GM18907 (cell line): ENCODE measurements around the gene RFX4.
"Not testable (repeated sequence)": the region's sequence is repeated elsewhere in the genome, so short reads cannot be mapped to it uniquely, and the experiment has no call there.

Source experiments
- ATAC-seq: cut with Tn5 transposase; IDR thresholded peaks from one replicate; pipeline ENCODE4 v1.9.1; 2021; ENCODE audit warnings: mild to moderate bottlenecking, moderate library complexity; ENCODE audit not compliant: unreplicated experiment

The RFX4 gene

DNA sequence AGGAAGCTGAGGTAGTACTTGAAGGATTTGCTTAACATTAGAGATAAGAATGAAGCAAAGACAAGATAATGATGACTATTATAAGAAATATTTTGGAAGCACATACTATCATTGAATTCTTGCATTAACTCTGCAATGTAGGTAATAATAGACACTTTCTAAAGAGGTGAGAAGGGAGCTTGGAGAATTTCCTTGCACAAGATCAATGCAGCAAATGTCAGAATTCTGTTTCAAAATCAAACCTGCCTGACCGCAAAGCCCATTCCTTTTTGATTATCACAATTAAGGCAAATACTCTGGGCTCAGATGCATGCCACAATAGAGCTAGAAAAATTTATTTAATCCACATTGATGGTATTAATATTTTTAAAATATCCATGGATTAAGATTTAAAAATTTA lies 141.3 kb downstream of the RFX4 start:
- ATAC-seq = no peak

DNA sequence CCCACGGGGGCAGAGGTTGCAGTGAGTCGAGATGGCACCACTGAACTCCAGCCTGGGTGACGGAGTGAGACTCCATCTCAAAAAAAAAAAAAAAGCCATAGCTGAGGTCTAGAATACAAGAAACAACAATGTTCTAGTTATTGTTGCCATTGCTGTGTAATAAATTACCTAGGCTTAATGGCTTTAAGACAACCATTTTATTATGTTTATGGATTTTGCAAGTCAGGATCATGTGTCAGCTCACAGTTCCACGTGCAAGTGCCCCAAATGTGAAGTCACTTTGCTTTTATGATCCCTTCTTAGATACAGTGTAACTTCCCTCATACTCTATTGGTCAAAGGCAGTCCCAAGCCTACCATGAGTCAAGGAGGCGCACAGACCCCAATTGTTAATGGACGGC lies 142.1 kb downstream of the RFX4 start:
- no peak for ATAC-seq

DNA sequence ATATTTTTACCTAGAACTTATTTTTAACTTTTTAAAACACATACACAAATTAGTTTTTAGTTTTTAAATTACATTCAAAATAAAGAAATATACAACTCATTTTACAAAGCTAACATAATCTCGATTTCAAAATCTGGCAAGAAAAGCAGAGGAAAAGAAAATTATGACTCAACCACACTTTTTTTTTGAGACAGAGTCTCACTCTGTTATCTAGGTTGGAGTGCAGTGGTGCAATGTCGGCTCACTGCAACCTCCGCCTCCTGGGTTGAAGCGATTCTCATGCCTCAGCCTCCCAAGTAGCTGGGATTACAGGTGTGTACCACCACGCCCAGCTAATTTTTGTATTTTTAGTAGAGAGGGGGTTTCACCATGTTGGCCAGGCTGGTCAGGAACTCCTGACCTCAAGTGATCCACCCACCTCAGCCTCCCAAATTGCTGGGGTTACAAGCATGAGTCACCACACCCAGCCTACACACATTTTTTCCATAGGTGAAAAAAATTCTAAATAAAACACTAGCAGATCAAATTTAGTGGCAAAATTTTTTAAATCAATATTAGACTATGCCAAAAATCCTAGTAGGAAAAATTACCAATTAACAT lies 143.9 kb downstream of the RFX4 start:
- not testable (repeated sequence) for ATAC-seq

DNA sequence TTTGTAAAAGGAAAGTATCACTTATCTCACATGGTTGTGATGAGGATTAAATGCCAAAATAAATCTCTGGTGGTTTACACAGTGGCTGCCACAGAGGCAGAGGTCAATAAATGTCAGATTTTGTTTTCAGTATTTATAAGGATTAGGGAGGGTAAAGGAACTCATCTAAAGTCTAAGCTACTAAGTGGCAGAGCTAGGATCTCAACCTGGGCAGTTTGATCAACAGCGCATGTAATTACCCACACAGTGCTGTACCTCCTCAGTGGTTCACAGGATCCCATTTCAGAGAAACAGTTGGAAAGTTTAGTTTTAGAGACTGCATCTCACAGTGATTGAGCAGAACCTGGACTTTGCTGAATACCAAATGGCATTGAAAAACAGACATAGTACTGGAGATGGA lies 146.8 kb downstream of the RFX4 start:
- ATAC-seq = no peak

DNA sequence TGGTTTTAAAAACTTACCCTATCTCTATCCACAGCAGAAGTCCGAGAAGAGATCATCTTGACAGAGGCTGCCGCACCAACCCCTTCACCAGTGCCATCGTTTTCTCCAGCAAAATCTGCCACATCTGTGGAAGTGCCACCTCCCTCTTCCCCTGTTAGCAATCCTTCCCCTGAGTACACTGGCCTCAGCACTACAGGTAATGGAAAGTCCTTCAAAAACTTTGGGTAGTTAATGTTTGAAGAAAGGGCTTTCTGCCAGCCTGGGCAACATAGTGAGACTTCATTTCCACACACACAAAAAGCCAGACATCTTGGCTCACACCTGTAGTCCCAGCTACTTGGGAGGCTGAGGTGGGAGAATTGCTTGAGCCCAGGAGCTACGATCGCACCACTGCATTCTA lies 150.1 kb downstream of the RFX4 start:
- ATAC-seq = no peak

DNA sequence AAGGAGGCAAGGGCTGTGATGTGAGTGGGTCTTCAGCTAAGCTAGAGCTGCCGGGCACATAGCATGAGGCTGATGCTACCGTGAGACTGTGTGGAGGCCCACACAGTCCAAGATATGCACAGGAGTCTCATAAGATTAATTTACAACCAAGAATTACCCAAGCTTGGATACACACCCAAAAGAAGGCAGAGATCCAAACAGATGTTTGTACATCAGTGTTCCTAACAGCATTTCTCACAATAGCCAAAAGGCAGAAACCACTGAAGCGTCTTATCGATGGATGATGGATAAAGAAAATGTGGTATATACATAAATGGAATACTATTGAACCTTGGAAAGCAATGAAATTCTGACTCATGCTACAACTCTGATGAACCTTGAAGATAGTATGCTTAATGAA lies 150.9 kb downstream of the RFX4 start:
- ATAC-seq = no peak

DNA sequence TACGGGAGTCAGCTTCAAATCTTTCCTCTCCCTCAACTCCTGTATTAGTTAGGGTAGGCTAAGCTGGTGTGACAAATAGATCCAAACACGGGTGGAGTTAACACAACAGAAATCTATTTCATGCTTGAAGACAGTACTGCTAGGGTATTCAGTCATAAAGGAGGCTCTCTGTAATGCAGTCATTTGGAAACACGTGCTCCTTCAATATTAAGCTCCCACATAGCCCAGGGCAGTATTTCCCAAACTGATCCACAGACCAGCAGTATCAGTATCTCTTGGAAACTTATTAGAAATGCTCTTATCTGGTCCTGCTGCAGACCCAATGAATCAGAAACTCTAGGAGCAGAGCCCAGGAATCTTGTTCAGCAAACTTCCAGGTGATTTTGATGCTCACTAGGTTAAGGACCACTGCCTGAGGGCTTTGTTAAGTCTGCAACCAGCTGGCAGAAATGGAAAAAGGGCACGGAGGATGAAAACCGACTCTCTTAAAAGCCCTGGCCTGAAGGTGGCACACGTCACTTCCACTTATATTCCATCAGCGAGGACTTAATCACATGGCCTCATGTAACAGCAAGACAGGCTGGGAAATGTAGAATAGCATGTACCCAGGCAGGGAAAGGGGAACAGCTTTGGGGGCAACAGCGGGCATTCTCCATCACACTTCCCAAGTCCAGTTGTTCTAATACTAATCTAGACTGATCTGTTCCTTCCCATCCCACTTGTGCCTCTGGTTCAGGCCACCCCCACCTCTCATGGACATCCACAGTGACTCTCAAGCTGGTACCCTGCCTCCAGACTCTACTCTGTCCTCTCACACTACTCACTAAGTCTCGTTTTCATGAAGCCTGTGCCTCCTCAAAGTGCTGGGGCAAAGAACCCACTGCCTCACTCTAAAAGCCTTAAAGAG lies 153.5 kb downstream of the RFX4 start:
- no peak for ATAC-seq

DNA sequence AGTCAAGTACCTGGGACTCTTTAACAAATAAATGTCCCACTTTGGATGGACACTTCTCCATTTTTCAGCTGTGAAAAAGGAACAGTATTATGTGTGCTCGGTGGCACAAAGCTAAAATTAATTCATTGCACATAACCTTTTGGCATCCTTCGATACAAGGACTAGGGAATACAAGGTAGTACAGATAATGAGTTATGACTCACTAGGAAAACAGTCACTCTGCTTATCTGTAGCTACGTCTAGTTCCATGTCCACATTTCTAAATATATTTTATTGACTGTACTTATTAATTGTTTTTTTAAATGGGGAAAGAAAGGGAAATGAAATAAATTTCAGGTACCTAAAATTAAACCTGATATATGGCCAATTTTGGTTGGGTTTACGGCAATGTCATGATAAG lies 156.5 kb downstream of the RFX4 start:
- no peak for ATAC-seq

DNA sequence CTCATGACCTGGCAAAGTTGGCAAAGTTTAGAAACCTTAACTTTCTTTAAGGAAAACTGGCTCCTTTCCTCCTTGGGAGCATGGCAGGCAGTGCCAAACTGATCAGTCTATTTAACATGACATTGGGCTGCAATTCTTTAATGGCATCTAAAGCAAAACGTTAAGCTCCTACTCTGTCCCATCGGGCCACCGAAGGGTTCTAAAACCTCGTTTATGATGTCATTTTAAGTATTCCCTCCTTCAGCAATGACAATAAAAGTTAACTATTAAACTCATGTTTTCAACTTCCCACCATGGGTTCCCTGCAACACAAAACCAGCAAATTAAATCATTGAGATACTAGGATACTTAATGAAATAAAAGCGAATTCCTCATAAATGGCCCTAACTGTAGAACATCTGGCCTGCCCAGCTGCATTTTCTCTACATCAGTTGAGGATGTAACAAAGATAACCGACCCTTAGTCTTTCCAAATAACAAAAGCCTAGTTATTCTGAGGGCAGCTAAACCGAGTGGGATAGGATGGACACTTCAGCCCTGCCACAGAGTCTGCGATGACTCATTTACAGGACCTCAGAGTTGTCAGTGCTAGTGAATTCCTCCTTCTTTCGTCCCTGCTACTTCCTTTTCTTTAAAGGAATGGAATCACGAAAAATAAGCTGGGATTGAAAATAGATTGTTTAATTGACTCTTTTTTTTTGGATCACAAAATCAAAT lies 157.2 kb downstream of the RFX4 start:
- no peak for ATAC-seq

DNA sequence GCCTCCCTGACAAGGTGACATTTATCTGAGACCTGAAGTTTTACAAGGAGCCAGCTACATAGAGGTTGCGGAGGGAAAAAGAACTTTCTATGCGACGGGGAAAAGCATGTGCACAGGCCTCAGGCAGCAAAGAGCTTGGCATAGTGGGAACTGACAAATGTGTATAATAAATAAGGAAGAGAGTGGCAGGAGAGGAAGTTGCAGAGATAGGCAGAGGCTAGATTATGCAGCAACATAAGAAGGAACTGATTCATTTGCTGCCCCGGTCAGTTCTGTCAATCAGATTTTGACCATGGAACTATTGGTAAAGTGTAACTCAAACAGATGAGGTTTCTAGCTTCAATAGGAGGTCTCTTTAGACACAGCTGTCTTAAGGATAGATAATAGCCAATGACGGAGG lies 158.0 kb downstream of the RFX4 start:
- no peak for ATAC-seq

DNA sequence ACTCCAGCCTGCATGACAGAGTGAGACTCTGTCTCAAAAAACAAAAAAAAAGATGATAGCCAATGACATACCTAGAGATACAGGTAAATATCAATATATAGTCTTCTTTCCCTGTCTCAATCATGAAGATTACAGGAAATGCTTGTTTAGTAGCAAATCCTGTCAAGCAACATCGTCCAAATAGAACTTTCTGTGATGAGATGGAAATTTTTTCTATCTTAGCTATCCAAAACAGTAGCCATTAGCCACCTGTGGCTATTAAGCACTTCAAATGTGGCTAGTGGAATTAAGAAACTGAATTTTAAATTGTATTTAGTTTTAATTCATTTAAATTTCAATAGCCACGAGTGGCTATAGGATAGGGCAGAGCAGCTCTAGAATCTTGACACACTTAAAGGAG lies 158.4 kb downstream of the RFX4 start:
- no peak for ATAC-seq

DNA sequence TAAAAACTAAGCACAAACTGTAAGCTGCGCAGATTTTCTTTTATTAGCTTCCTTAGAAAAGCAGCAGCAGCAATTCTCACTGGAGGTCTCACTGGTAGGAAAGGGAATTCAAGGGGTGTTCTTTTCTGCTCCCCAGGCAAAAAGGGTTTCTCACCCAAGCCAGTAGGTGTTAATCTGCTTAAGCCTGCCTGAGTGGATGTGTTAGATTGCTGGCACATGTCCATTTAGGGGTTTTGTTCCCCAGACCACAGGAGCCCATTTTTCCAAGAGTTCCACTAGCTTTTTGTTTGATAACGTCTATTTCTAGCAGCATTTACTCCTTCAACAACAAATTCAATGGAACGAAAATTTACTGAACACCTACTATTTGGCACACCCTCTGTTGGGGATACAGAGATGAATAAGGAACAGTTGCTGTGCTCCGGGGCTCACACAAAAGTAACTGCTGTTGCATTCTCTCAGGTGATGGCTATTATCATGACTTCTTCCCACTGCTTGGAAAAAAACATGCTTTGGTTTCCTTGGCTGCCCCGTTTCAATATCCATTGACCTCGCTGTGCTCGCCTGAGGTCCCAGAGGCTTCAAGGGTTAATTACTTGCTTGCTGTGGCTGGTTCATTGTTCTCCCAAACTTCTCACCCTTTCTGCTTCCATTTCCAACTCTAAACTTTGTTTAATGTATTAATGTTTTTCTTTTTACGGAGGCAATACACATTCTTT lies 160.6 kb downstream of the RFX4 start:
- ATAC-seq = no peak

DNA sequence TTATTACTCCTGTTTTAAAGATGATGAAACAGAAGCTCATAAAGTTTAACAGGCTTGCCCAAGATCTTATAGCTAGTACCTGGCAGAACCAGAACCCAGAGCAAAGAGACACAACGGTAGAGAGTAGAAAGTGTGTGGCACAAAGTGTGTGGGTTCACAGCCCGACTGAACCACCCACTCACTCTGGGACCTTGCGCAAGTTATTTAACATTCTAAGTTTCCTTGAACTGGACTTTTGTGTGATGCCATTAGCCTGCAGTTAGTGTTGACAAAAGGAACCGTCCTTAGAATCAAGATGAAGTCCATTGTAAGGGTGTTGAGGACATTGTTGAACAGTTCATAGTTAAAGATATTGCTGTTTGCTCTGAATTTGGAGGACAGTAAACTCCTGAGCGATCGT lies 161.8 kb downstream of the RFX4 start:
- ATAC-seq = no peak

DNA sequence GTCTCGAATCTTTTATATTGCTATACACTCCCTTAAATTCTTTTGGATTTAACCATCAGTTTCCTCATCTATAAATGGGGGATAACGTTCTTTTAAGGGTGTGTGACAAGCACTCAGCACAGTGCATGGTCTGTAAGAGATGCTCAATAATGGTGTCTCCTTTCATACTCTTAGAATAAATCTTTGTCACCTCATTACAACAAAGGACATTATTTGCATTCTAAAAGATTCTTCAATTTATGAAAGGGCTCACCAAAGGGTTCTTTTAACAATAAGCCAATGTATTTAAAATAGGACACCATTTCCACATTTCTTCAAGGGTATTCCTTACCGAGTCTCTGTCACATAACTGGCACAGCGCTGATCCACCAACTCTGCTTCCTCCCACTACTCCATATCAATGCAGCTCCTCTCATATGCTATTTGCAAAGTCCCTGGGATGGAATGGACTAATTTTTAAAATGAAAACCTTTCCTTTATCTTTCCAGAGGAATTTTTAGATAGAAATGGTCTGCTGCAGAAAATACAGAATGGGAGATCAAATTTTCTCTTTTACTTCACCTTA lies 162.5 kb downstream of the RFX4 start:
- no peak for ATAC-seq

DNA sequence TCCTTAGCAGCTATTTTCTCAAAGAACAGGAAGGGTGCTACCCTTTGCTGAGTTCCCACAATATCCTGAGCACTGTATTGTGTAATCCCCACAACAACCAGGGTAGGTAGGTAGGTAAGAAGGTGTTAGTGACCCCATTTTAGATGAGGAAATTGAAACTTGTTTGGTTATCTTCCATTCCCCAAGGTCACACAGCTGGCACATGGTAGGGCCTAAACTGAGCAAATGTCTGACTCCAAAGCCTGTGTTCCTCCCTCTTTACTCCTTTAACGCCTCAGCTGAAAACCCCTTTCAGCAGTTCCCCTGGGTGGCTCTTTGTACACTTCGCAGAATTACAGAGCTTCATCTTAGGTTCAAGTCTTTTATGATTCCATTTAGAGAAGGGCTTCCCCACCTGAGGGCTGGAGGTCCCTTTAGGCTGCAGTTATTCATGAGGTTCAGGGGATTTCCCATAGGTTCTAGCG lies 165.2 kb downstream of the RFX4 start:
- no peak for ATAC-seq

DNA sequence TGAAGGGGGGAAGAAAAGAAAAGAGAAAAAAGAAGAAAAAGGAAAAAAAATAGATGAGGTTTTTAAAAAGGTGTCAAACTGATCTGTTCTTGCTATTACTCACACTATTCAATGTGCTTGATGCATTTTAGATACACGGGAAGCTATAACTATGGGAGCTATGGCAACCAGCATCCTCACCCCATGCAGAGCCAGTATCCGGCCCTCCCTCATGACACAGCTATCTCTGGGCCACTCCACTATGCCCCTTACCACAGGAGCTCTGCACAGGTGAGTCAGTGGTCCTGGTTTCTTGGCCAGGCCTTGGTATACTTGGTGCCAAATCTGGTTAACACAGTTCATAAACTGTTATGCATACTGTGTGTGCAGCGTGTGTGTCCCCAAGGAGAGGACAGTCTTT lies 167.7 kb downstream of the RFX4 start:
- no peak for ATAC-seq

DNA sequence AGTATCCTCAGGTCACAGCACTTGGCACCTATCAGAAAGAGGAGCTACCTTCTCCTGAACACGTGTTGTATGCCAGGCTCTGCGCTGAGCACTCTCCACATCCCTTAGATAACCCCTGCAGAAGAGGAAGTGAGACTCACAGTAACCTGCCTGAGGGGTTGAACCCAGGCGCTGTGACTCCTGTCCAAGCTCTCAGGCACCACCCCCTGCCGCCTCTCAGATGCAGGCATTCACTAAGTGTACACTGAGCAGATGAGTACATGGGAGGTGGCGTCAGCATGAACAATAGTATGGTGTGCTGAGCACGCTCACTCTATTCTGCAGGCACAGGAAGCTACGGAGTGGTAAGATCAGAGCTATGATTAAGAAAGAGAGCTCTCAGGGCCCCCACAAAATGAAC lies 170.7 kb downstream of the RFX4 start:
- ATAC-seq = peak; percentile 98

DNA sequence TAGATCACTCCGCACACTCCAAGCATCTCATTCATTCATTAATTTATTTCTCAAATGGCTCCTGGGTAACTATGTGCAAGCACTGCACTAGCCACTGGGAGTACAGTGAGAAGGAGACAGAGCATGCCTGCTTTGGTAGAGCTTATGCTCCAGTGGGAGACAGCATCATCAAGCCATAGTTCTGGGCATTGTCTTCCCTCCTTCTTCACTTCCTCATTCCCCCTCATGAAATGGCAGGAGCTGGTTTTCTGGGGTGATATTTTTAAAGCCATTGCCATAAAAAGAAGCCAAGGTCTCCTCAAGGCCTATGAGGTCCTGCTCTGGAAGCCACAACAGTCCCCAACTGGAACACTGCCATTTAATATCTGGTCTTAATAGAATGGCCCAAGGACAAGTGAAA lies 171.5 kb downstream of the RFX4 start:
- ATAC-seq = no peak

DNA sequence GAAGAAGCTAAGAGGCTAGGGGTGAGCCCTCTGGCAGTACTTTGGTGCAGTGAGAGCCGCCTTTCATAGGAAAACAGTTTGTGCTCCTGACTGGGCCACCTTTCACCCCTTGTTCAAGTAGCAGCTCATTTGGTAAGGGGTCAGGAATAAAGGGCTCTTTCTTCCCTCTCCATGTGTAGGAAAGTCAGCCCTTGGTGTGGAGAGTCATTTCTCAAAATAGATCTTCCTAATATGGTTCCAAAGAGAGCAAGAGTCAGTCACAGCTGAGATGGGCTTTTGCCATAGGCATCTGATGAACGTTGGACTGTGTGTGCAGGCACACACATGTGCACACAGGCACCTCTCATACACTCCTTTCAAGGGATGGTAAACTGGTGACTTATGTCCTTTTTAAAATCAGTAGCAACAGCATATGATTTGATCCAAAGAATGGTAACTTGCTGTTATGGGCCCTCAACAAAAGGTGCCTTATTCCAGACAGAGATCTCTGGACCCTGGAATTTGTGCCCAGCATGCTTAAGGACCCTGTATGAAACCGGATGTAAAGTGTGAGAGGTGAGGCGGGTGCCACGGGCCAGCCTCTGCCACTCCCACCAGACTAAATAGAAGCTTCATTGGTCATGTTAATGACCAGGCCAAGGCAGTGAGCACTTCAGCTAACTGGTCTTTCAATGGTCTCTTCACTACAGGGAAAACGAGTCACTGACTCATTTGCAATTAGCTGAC lies 175.0 kb downstream of the RFX4 start:
- no peak for ATAC-seq
